Peyer's patch (tissue), 4 donors: ENCODE results near the gene ZSCAN26. TPM values are rescaled to one million over a fixed set of nuclear protein-coding genes. Genes with fewer than 3 reads are reported as not detected.

Experiments used
- DNase-seq, 3 donors: peaks; one replicate each; pipeline ENCODE4 v3.0.0-alpha.2; 2017 to 2019
- H3K27ac ChIP-seq, 4 donors: fragments of 200-600 bp; sonication (generic); one replicate each; pipeline ENCODE4 v1.5.1; 2016 to 2019
- H3K27me3 ChIP-seq, 2 donors: fragments of 200-600 bp; sonication (generic); one replicate each; pipeline ENCODE4 v1.5.1; 2019
- H3K36me3 ChIP-seq, 3 donors: fragments of 200-600 bp; sonication (generic); one replicate each; pipeline ENCODE4 v1.5.1; 2016 to 2019
- H3K4me1 ChIP-seq, 4 donors: fragments of 200-600 bp; sonication (generic); one replicate each; pipeline ENCODE4 v1.5.1; 2016 to 2019
- H3K4me3 ChIP-seq, 4 donors: fragments of 200-600 bp; sonication (generic); 1 replicate in 3 of 4; 2 replicates in 1 of 4; pipeline ENCODE4 v1.5.1; 2016 to 2019; ENCODE audit warnings: mild to moderate bottlenecking in 1 of 4
- H3K9me3 ChIP-seq, 4 donors: fragments of 200-600 bp; sonication (generic); one replicate each; pipeline ENCODE4 v1.5.1; 2016 to 2019; ENCODE audit warnings: mild to moderate bottlenecking in 1 of 4
- CTCF ChIP-seq, 6 experiments: fragments of 450-650 bp in 4 of 6; fragments of 200-600 bp in 2 of 6; sonication (generic) in 1 of 6; IDR thresholded peaks; one replicate each; pipeline ENCODE4 v1.5.1; 2017 to 2019; ENCODE audit warnings: antibody characterized with exemption in 6 of 6, mild to moderate bottlenecking in 3 of 6, moderate library complexity in 1 of 6
- POLR2A ChIP-seq, 2 donors: fragments of 450-650 bp; IDR thresholded peaks; one replicate each; pipeline ENCODE4 v1.5.1; 2017; ENCODE audit warnings: antibody characterized with exemption in 2 of 2, mild to moderate bottlenecking in 2 of 2, moderate library complexity in 2 of 2
- total RNA-seq, 4 donors: library from RNA; depleted of rRNA; stranded (reverse); fragments of >200 nt; gene quantifications; one replicate each; pipeline ENCODE4 v1.1.0, GENCODE V29; 2016

ZSCAN26 gene
- total RNA-seq, 4 donors from 2014 or later: 19.1 to 34.7 (median 20.2) TPM

GRCh38 chr6:28269492-28269891, 2.5 kb downstream of the ZSCAN26 start:
- H3K4me1 ChIP-seq: peaks cover 0 to 6% (median 0%) of the 10 kb centered on the region in 4 donors
- no peaks in the 10 kb centered on the region for H3K9me3 ChIP-seq
- no peak overlapping the region for H3K27ac ChIP-seq
- no peak overlapping the region for H3K4me3 ChIP-seq
- TF ChIP-seq CTCF (IDR thresholded peaks at IDR 0.05) (no peak), POLR2A (IDR thresholded peaks at IDR 0.05) (no peak)
- DNase-seq: no peak
- no peaks in the 10 kb centered on the region for H3K27me3 ChIP-seq
- peaks cover 0 to 27% (median 0%) of the 10 kb centered on the region in 3 donors for H3K36me3 ChIP-seq

GRCh38 chr6:28274888-28275287, 7.9 kb downstream of the ZSCAN26 start:
- H3K4me1 ChIP-seq: no peaks in the 10 kb centered on the region
- H3K27me3 ChIP-seq: no peaks in the 10 kb centered on the region
- DNase-seq: no peak
- H3K36me3 ChIP-seq: peaks cover 0 to 50% (median 0%) of the 10 kb centered on the region in 3 donors
- H3K27ac ChIP-seq: no peak overlapping the region
- no peaks in the 10 kb centered on the region for H3K9me3 ChIP-seq
- TF ChIP-seq CTCF (IDR thresholded peaks at IDR 0.05) (no peak), POLR2A (IDR thresholded peaks at IDR 0.05) (no peak)
- H3K4me3 ChIP-seq: no peak overlapping the region

- DNase-seq: no peak
- Histone ChIP-seq H3K4me3 (no peak overlapping the region), H3K27me3 (no peaks in the 10 kb centered on the region), H3K9me3 (no peaks in the 10 kb centered on the region), H3K4me1 (peaks cover 0 to 11% (median 4%) of the 10 kb centered on the region in 4 donors), H3K36me3 (peaks cover 0 to 39% (median 0%) of the 10 kb centered on the region in 3 donors), H3K27ac (no peak overlapping the region)
- TF ChIP-seq POLR2A (IDR thresholded peaks at IDR 0.05) (no peak), CTCF (IDR thresholded peaks at IDR 0.05) (no peak)
Measured at GRCh38 chr6:28277746-28278145, 10.8 kb downstream of the ZSCAN26 start.

GRCh38 chr6:28280595-28281287, 13.8 kb downstream of the ZSCAN26 start:
- Histone ChIP-seq H3K36me3 (peaks cover 0 to 12% (median 0%) of the 10 kb centered on the region in 3 donors), H3K9me3 (no peaks in the 10 kb centered on the region), H3K27ac (no peak overlapping the region), H3K27me3 (no peaks in the 10 kb centered on the region), H3K4me3 (peak overlapping the region in 3 of 4 donors; percentile 43 to 70 (median 56)), H3K4me1 (peaks cover 0 to 11% (median 4%) of the 10 kb centered on the region in 4 donors)
- TF ChIP-seq CTCF (IDR thresholded peaks at IDR 0.05): no peak
- no peak for TF ChIP-seq POLR2A (IDR thresholded peaks at IDR 0.05)
- DNase-seq: no peak

- Histone ChIP-seq H3K27me3 (no peaks in the 10 kb centered on the region), H3K9me3 (no peaks in the 10 kb centered on the region), H3K36me3 (peaks cover 0 to 10% (median 0%) of the 10 kb centered on the region in 3 donors), H3K27ac (peak within 1 kb of the TSS in 2 of 4 donors; percentile 27 to 36), H3K4me1 (peaks cover 0 to 11% (median 4%) of the 10 kb centered on the region in 4 donors), H3K4me3 (peak within 1 kb of the TSS; percentile 43 to 70 (median 54))
- peak; percentile 35 to 72 (median 69) for DNase-seq
- TF ChIP-seq CTCF (IDR thresholded peaks at IDR 0.05): no peak
- no peak for TF ChIP-seq POLR2A (IDR thresholded peaks at IDR 0.05)
Measured at GRCh38 chr6:28281288-28282064, 14.5 kb downstream of the ZSCAN26 start, which contains the start of gene PGBD1. PGBD1 (plus strand) TSS chr6:28281572; CDS start chr6:28283814, 2,242 bp downstream.
